Lung microvascular endothelial cell (primary cell): ENCODE results near the gene SANBR. TPM values are rescaled to one million over a fixed set of nuclear protein-coding genes. Genes with fewer than 3 reads are reported as not detected.

Source experiments
- DNase-seq, 2 donors: peaks; one replicate each; pipeline versions ENCODE4 v3.0.0 to v3.0.0-alpha.2; 2010; ENCODE audit warnings: low read depth in 2 of 2
- total RNA-seq: library from RNA; depleted of rRNA; stranded (reverse); fragments of >200 nt; gene quantifications from 2 replicates; pipeline ENCODE4 v1.2.1, GENCODE V29; 2014

SANBR gene
- total RNA-seq, 1 donor from 2014 or later, result 15.1 TPM

- no peak for DNase-seq
Measured at GRCh38 chr2:61089797-61090196, 24.1 kb downstream of the SANBR start.

GRCh38 chr2:61090386-61090921 lies 24.8 kb downstream of the SANBR start:
- DNase-seq, result no peak

DNA sequence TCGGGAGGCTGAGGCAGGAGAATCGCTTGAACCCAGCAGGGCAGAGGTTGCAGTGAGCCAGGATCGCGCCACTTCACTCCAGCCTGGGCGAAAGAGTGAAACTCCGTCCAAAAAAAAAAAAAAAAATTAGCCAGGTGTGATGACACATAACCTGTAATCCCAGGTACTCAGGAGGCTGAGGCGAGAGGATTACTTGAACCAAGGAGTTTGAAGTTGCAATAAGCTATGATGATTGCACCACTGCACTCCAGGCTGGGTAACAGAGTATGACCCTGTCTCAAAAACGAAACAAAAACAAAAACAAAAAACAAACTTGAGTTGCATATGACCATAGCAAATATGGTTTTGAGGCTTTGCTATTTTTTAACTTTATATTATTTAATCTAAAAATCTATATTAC lies 25.8 kb downstream of the SANBR start:
- no peak for DNase-seq

- DNase-seq, result no peak
Measured at GRCh38 chr2:61096438-61096837, 30.8 kb downstream of the SANBR start.

DNA sequence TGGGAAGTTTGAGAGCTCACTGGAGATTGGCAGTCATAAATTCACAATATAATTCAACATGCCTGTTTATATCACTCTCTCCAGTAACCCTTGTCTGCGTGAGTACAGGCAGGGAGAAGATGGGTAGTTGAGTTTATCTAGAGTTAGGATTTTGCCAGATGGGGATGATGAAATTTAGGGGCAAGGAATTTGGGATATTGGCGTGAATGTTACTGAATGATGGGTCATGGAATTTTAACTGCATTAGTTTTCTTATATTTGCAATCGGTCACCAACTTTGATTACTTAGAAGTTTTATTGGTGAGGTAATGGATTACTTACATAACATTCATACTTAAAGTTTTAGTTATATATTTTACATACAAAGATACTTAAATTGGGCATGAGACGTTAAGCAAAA lies 35.1 kb downstream of the SANBR start:
- no peak for DNase-seq

GRCh38 chr2:61109291-61109690 lies 43.6 kb downstream of the SANBR start:
- no peak for DNase-seq

- DNase-seq, result no peak
Measured at GRCh38 chr2:61111708-61112107, 46.0 kb downstream of the SANBR start.

DNA sequence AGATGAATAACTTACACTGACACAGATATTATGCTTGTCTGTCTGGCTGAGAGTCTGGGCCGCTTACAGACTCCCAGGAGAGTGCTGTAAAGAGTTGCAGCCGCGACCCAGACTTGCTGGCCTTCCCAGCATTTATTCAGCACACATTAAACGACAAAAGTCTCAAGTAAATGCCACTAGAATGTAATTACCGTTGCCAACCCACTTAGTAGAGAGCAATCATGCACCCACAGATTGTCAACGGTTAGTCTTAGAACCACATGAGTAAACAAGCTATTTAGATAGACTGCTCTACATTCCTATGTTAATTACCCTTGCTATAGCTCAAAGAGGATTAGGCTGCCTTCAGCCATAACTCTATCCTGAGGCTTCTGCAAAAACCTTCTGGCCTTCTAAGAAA lies 48.5 kb downstream of the SANBR start:
- no peak for DNase-seq

Other genes with a start within 250 kb of the SANBR start
- 6.3 and 22.8 TPM in 2 replicates for gene REL, start 184.3 kb upstream of the SANBR start, total RNA-seq
- gene PEX13, start 48.2 kb upstream of the SANBR start, total RNA-seq, result 27.2 and 41.9 TPM in 2 replicates
- 6.3 and 6.7 TPM in 2 replicates for gene PUS10, start 47.6 kb upstream of the SANBR start, total RNA-seq
- 8.1 and 12.3 TPM in 2 replicates for gene C2orf74, start 96.3 kb downstream of the SANBR start, total RNA-seq